Loucy (cell line): ENCODE measurements around the gene RNF130.

ENCODE experiments used
- H2AFZ ChIP-seq: fragments of 200-600 bp; sonication (generic); 2 replicates; pipeline ENCODE4 v1.6.0; 2016; ENCODE audit warnings: antibody characterized with exemption, mild to moderate bottlenecking, low read length, moderate library complexity
- H3F3A ChIP-seq: fragments of 200-600 bp; 2 replicates; pipeline ENCODE4 v1.6.0; 2016; ENCODE audit warnings: antibody characterized with exemption, low read depth, mild to moderate bottlenecking
- H3K27me3 ChIP-seq: fragments of 200-600 bp; sonication (generic); 2 replicates; pipeline ENCODE4 v1.6.1; 2014; ENCODE audit warnings: low read length, mild to moderate bottlenecking; ENCODE audit not compliant: insufficient read depth, poor library complexity, severe bottlenecking
- H3K36me3 ChIP-seq: fragments of 200-600 bp; sonication (generic); 2 replicates; pipeline ENCODE4 v1.6.1; 2016; ENCODE audit warnings: low read length; ENCODE audit not compliant: insufficient read depth
- H3K4me1 ChIP-seq: fragments of 200-600 bp; sonication (generic); 2 replicates; pipeline ENCODE4 v1.5.1; 2014; ENCODE audit warnings: low read length, mild to moderate bottlenecking; ENCODE audit not compliant: insufficient read depth, poor library complexity, severe bottlenecking
- H3K4me2 ChIP-seq: fragments of 200-600 bp; sonication (generic); 2 replicates; pipeline ENCODE4 v1.6.0; 2014; ENCODE audit warnings: antibody characterized with exemption, low read length, low read depth, mild to moderate bottlenecking; ENCODE audit not compliant: poor library complexity, severe bottlenecking
- H3K4me3 ChIP-seq: fragments of 200-600 bp; sonication (generic); 2 replicates; pipeline ENCODE4 v1.5.1; 2014; ENCODE audit warnings: low read length, mild to moderate bottlenecking, mixed read lengths; ENCODE audit not compliant: poor library complexity, severe bottlenecking
- H3K79me2 ChIP-seq: fragments of 200-600 bp; sonication (generic); 2 replicates; pipeline ENCODE4 v1.6.1; 2014; ENCODE audit warnings: low read length; ENCODE audit not compliant: insufficient read depth
- H3K9ac ChIP-seq: fragments of 200-600 bp; sonication (generic); 2 replicates; pipeline ENCODE4 v1.6.0; 2014; ENCODE audit warnings: mild to moderate bottlenecking, low read depth, low read length, moderate library complexity; ENCODE audit not compliant: poor library complexity, severe bottlenecking
- H3K9me2 ChIP-seq: fragments of 200-600 bp; sonication (generic); replicated peaks from 2 replicates; pipeline ENCODE4 v1.6.1; 2016; ENCODE audit warnings: low read depth, low read length, mixed read lengths
- H3K9me3 ChIP-seq: fragments of 200-600 bp; sonication (generic); 2 replicates; pipeline ENCODE4 v1.6.1; 2014; ENCODE audit warnings: mild to moderate bottlenecking, antibody characterized with exemption, low read length, low read depth; ENCODE audit not compliant: insufficient read depth
- H4K20me1 ChIP-seq: fragments of 200-600 bp; sonication (generic); 2 replicates; pipeline ENCODE4 v1.6.0; 2014; ENCODE audit warnings: antibody characterized with exemption, low read length, mild to moderate bottlenecking; ENCODE audit not compliant: insufficient read depth, poor library complexity, severe bottlenecking
- CTCF ChIP-seq: fragments of 200-600 bp; sonication (generic); conservative IDR thresholded peaks from 2 replicates; pipeline ENCODE4 v1.5.1; 2014; ENCODE audit warnings: mild to moderate bottlenecking, antibody characterized with exemption, low read length
- EZH2phosphoT487 ChIP-seq: fragments of 200-600 bp; IDR thresholded peaks from 2 replicates; pipeline ENCODE4 v1.6.1; 2018; ENCODE audit warnings: antibody characterized with exemption, mild to moderate bottlenecking, moderate library complexity, borderline replicate concordance

Gene RNF130

GRCh38 chr5:179980767-179981166, 90.8 kb downstream of the RNF130 start:
- Histone ChIP-seq H3K9me3 (no peaks in the 10 kb centered on the region), H3F3A (no peaks in the 10 kb centered on the region), H3K4me2 (no peak overlapping the region), H3K36me3 (peaks cover 29% of the 10 kb centered on the region; the same call in 1 of the 2 replicates), H3K4me1 (no peaks in the 10 kb centered on the region), H3K27me3 (no peaks in the 10 kb centered on the region), H4K20me1 (no peaks in the 10 kb centered on the region), H3K9ac (no peak overlapping the region), H3K79me2 (no peaks in the 10 kb centered on the region), H3K4me3 (no peak overlapping the region), H2AFZ (no peak overlapping the region), H3K9me2 (no peaks in the 10 kb centered on the region)
- no peak for TF ChIP-seq CTCF
- TF ChIP-seq EZH2phosphoT487 = no peak

- H3K9me3 ChIP-seq = no peaks in the 10 kb centered on the region
- no peak overlapping the region for H3K9ac ChIP-seq
- TF ChIP-seq EZH2phosphoT487 (no peak), CTCF (no peak)
- peaks cover 39% of the 10 kb centered on the region; the same call in 1 of the 2 replicates for H3K36me3 ChIP-seq
- H3K4me2 ChIP-seq = no peak overlapping the region
- H2AFZ ChIP-seq = no peak overlapping the region
- no peaks in the 10 kb centered on the region for H4K20me1 ChIP-seq
- no peaks in the 10 kb centered on the region for H3K79me2 ChIP-seq
- no peaks in the 10 kb centered on the region for H3F3A ChIP-seq
- no peaks in the 10 kb centered on the region for H3K4me1 ChIP-seq
- H3K4me3 ChIP-seq = no peak overlapping the region
- no peaks in the 10 kb centered on the region for H3K9me2 ChIP-seq
- H3K27me3 ChIP-seq = no peaks in the 10 kb centered on the region
Measured at GRCh38 chr5:179978792-179979191, 92.8 kb downstream of the RNF130 start.

GRCh38 chr5:179975713-179976134, 95.8 kb downstream of the RNF130 start:
- Histone ChIP-seq H3K4me1 (no peaks in the 10 kb centered on the region), H3F3A (no peaks in the 10 kb centered on the region), H3K27me3 (no peaks in the 10 kb centered on the region), H4K20me1 (no peaks in the 10 kb centered on the region), H3K4me3 (no peak overlapping the region), H3K9ac (no peak overlapping the region), H2AFZ (no peak overlapping the region), H3K4me2 (no peak overlapping the region), H3K79me2 (no peaks in the 10 kb centered on the region), H3K9me2 (no peaks in the 10 kb centered on the region), H3K9me3 (no peaks in the 10 kb centered on the region), H3K36me3 (peaks cover 39% of the 10 kb centered on the region; the same call in 1 of the 2 replicates)
- TF ChIP-seq EZH2phosphoT487 (no peak), CTCF (no peak)
